SK-N-SH treated with all-trans-retinoic acid at 6 μM for 48 hours (cell line): ENCODE data around the gene ITPKB.
A peak's percentile ranks its signal among the peaks of the same experiment; 100 is the strongest.

Experiments used
- ATAC-seq: fragments of 200-7000 bp; cut with Tn5 transposase; 3 replicates; pipeline ENCODE4 v1.9.1; 2020; ENCODE audit warnings: mild to moderate bottlenecking, moderate library complexity
- ARNTL ChIP-seq: fragments of 450-650 bp; formaldehyde crosslinking; IDR thresholded peaks from 2 replicates; pipeline ENCODE4 v1.5.0; 2020; ENCODE audit warnings: low read depth, mild to moderate bottlenecking, moderate library complexity, borderline replicate concordance
- BACH2 ChIP-seq: fragments of 250-450 bp; sonication (Bioruptor Pico); IDR thresholded peaks from 2 replicates; pipeline ENCODE4 v1.9.0; 2021; ENCODE audit warnings: mild to moderate bottlenecking, borderline replicate concordance
- CREB5 ChIP-seq: fragments of 250-450 bp; sonication (Bioruptor Pico); IDR thresholded peaks from 2 replicates; pipeline ENCODE4 v1.5.1; 2020; ENCODE audit warnings: low read depth, mild to moderate bottlenecking, moderate library complexity
- ESRRG ChIP-seq: fragments of 250-450 bp; sonication (Bioruptor Pico); IDR thresholded peaks from 2 replicates; pipeline ENCODE4 v1.6.1; 2021; ENCODE audit warnings: mild to moderate bottlenecking
- GLIS3 ChIP-seq: fragments of 250-450 bp; sonication (Bioruptor Pico); IDR thresholded peaks from 2 replicates; pipeline ENCODE4 v1.5.0; 2020; ENCODE audit warnings: mild to moderate bottlenecking, moderate library complexity
- ISL1 ChIP-seq: fragments of 250-450 bp; sonication (Bioruptor Pico); IDR thresholded peaks from 2 replicates; pipeline ENCODE4 v2.1.2; 2022; ENCODE audit warnings: mild to moderate bottlenecking, moderate library complexity
- OSR1 ChIP-seq: fragments of 250-450 bp; sonication (Bioruptor Pico); IDR thresholded peaks from 2 replicates; pipeline ENCODE4 v1.8.0; 2022; ENCODE audit warnings: moderate library complexity, mild to moderate bottlenecking, inconsistent platforms
- PATZ1 ChIP-seq: fragments of 250-450 bp; sonication (Bioruptor Pico); IDR thresholded peaks from 2 replicates; pipeline ENCODE4 v1.8.0; 2020; ENCODE audit warnings: mild to moderate bottlenecking, moderate library complexity, borderline replicate concordance
- PPARA ChIP-seq: fragments of 250-450 bp; sonication (Bioruptor Pico); IDR thresholded peaks from 2 replicates; pipeline ENCODE4 v1.5.0; 2020; ENCODE audit warnings: mild to moderate bottlenecking, borderline replicate concordance
- RARB ChIP-seq: fragments of 250-450 bp; sonication (Bioruptor Pico); IDR thresholded peaks from 2 replicates; pipeline ENCODE4 v1.8.0; 2021; ENCODE audit warnings: mild to moderate bottlenecking, moderate library complexity
- SNAI2 ChIP-seq: fragments of 250-450 bp; sonication (Bioruptor Pico); IDR thresholded peaks from 2 replicates; pipeline ENCODE4 v1.5.0; 2020; ENCODE audit warnings: mild to moderate bottlenecking, moderate library complexity
- TCF4 ChIP-seq: fragments of 250-450 bp; sonication (Bioruptor Pico); IDR thresholded peaks from 2 replicates; pipeline ENCODE4 v1.8.0; 2021; ENCODE audit warnings: mild to moderate bottlenecking, moderate library complexity, borderline replicate concordance
- TOX ChIP-seq: fragments of 250-450 bp; sonication (Bioruptor Pico); IDR thresholded peaks from 2 replicates; pipeline ENCODE4 v1.8.0; 2021; ENCODE audit warnings: mild to moderate bottlenecking, moderate library complexity, borderline replicate concordance
- TSHZ2 ChIP-seq: fragments of 250-450 bp; sonication (Bioruptor Pico); IDR thresholded peaks from 2 replicates; pipeline ENCODE4 v1.5.0; 2020; ENCODE audit warnings: mild to moderate bottlenecking, moderate library complexity
- ZC3H10 ChIP-seq: fragments of 250-450 bp; sonication (Bioruptor Pico); IDR thresholded peaks from 2 replicates; pipeline ENCODE4 v1.5.1; 2021; ENCODE audit warnings: mild to moderate bottlenecking, moderate library complexity
- ZFP3 ChIP-seq: fragments of 250-450 bp; sonication (Bioruptor Pico); IDR thresholded peaks from 2 replicates; pipeline ENCODE4 v1.5.0; 2020; ENCODE audit warnings: mild to moderate bottlenecking, moderate library complexity
- ZNF565 ChIP-seq: fragments of 450-650 bp; formaldehyde crosslinking; conservative IDR thresholded peaks from 2 replicates; pipeline ENCODE4 v1.5.0; 2020; ENCODE audit warnings: low read depth, mild to moderate bottlenecking, moderate library complexity
- ZNF70 ChIP-seq: fragments of 450-650 bp; formaldehyde crosslinking; IDR thresholded peaks from 2 replicates; pipeline ENCODE4 v1.5.0; 2020; ENCODE audit warnings: mild to moderate bottlenecking, moderate library complexity
- ZNF8 ChIP-seq: fragments of 450-650 bp; formaldehyde crosslinking; IDR thresholded peaks from 2 replicates; pipeline ENCODE4 v1.5.0; 2020; ENCODE audit warnings: mild to moderate bottlenecking, moderate library complexity
- TF ChIP-seq, protein P1 (sequence below): fragments of 250-450 bp; sonication (Bioruptor Pico); IDR thresholded peaks from 2 replicates; pipeline ENCODE4 v1.8.0; 2021; ENCODE audit warnings: low read depth, mild to moderate bottlenecking, moderate library complexity, borderline replicate concordance
- TF ChIP-seq, protein P2 (sequence below): fragments of 250-450 bp; sonication (Bioruptor Pico); IDR thresholded peaks from 2 replicates; pipeline ENCODE4 v1.5.1; 2021; ENCODE audit warnings: mild to moderate bottlenecking, moderate library complexity

Gene ITPKB

GRCh38 chr1:226643177-226643576 lies 95.9 kb downstream of the ITPKB start:
- TF ChIP-seq GLIS3 (CRISPR knock-in tag) (no peak), ZC3H10 (no peak)
- peak; percentile 86 for ATAC-seq

- no peak for ATAC-seq
- TF ChIP-seq ZNF70 (CRISPR knock-in tag) (no peak), BACH2 (CRISPR knock-in tag) (no peak), OSR1 (CRISPR knock-in tag) (no peak), ZC3H10 (no peak), CREB5 (CRISPR knock-in tag) (no peak), GLIS3 (CRISPR knock-in tag) (no peak), ARNTL (CRISPR knock-in tag) (no peak), ZNF565 (CRISPR knock-in tag) (no peak), ZNF8 (CRISPR knock-in tag) (no peak), ZFP3 (no peak), ISL1 (CRISPR knock-in tag) (no peak), ESRRG (no peak), TCF4 (CRISPR knock-in tag) (no peak), RARB (CRISPR knock-in tag) (no peak), PPARA (CRISPR knock-in tag) (no peak), SNAI2 (CRISPR knock-in tag) (no peak), PATZ1 (CRISPR knock-in tag) (no peak)
These were observed 96.7 kb downstream of the ITPKB start for GRCh38 chr1:226642421-226642820.

- TF ChIP-seq ESRRG, result no peak
- no peak for TF ChIP-seq GLIS3 (CRISPR knock-in tag)
- TF ChIP-seq ZNF565 (CRISPR knock-in tag), result no peak
- TF ChIP-seq TSHZ2, result no peak
- no peak for TF ChIP-seq ZNF70 (CRISPR knock-in tag)
- no peak for TF ChIP-seq OSR1 (CRISPR knock-in tag)
- TF ChIP-seq, protein P1, sequence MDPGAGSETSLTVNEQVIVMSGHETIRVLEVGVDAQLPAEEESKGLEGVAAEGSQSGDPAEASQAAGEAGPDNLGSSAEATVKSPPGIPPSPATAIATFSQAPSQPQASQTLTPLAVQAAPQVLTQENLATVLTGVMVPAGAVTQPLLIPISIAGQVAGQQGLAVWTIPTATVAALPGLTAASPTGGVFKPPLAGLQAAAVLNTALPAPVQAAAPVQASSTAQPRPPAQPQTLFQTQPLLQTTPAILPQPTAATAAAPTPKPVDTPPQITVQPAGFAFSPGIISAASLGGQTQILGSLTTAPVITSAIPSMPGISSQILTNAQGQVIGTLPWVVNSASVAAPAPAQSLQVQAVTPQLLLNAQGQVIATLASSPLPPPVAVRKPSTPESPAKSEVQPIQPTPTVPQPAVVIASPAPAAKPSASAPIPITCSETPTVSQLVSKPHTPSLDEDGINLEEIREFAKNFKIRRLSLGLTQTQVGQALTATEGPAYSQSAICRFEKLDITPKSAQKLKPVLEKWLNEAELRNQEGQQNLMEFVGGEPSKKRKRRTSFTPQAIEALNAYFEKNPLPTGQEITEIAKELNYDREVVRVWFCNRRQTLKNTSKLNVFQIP (CRISPR knock-in tag), result no peak
- no peak for TF ChIP-seq CREB5 (CRISPR knock-in tag)
- no peak for TF ChIP-seq PATZ1 (CRISPR knock-in tag)
- no peak for TF ChIP-seq BACH2 (CRISPR knock-in tag)
- TF ChIP-seq ZFP3, result no peak
- TF ChIP-seq ZC3H10, result no peak
- no peak for TF ChIP-seq ARNTL (CRISPR knock-in tag)
- no peak for TF ChIP-seq RARB (CRISPR knock-in tag)
- TF ChIP-seq ISL1 (CRISPR knock-in tag), result no peak
- TF ChIP-seq SNAI2 (CRISPR knock-in tag), result no peak
- TF ChIP-seq TOX (CRISPR knock-in tag), result no peak
- TF ChIP-seq, protein P2, sequence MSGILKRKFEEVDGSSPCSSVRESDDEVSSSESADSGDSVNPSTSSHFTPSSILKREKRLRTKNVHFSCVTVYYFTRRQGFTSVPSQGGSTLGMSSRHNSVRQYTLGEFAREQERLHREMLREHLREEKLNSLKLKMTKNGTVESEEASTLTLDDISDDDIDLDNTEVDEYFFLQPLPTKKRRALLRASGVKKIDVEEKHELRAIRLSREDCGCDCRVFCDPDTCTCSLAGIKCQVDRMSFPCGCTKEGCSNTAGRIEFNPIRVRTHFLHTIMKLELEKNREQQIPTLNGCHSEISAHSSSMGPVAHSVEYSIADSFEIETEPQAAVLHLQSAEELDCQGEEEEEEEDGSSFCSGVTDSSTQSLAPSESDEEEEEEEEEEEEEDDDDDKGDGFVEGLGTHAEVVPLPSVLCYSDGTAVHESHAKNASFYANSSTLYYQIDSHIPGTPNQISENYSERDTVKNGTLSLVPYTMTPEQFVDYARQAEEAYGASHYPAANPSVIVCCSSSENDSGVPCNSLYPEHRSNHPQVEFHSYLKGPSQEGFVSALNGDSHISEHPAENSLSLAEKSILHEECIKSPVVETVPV, result no peak
- TF ChIP-seq PPARA (CRISPR knock-in tag), result no peak
- ATAC-seq, result no peak
These were observed 97.3 kb downstream of the ITPKB start for GRCh38 chr1:226641671-226642231.
